OCI-LY1 (cell line): ENCODE data around the gene OSBPL1A.

ENCODE experiments used
- CTCF ChIP-seq: fragments of 200-600 bp; sonication (generic), shearing (Covaris generic); IDR thresholded peaks from 2 replicates; pipeline ENCODE4 v1.5.1; 2017; ENCODE audit warnings: mild to moderate bottlenecking, antibody characterized with exemption, low read length, moderate library complexity, mixed read lengths
- EZH2 ChIP-seq: fragments of 200-600 bp; sonication (generic), shearing (Covaris generic); IDR thresholded peaks from 2 replicates; pipeline ENCODE4 v1.8.0; 2017; ENCODE audit warnings: borderline replicate concordance, mixed run types, mild to moderate bottlenecking, antibody characterized with exemption, low read length, moderate library complexity, mixed read lengths

- TF ChIP-seq CTCF (no peak), EZH2 (no peak)
These were observed 125.4 kb downstream of the OSBPL1A start for GRCh38 chr18:24272229-24272525.
